Fibroblast of pulmonary artery (primary cell): ENCODE measurements around the gene UBD.

Experiments used
- DNase-seq: peaks from one replicate; pipeline ENCODE4 v3.0.0-alpha.2; 2010; ENCODE audit warnings: low read depth
- H3K4me3 ChIP-seq: replicated peaks from 2 replicates; pipeline ENCODE4 v1.5.1; 2011; ENCODE audit warnings: low read depth, mild to moderate bottlenecking, control low read depth, low read length, moderate library complexity
- CTCF ChIP-seq: IDR thresholded peaks from 2 replicates; pipeline ENCODE4 v1.5.1; 2011; ENCODE audit warnings: mild to moderate bottlenecking, control low read depth, low read length, inconsistent platforms; ENCODE audit errors: missing control alignments

The UBD gene

DNA sequence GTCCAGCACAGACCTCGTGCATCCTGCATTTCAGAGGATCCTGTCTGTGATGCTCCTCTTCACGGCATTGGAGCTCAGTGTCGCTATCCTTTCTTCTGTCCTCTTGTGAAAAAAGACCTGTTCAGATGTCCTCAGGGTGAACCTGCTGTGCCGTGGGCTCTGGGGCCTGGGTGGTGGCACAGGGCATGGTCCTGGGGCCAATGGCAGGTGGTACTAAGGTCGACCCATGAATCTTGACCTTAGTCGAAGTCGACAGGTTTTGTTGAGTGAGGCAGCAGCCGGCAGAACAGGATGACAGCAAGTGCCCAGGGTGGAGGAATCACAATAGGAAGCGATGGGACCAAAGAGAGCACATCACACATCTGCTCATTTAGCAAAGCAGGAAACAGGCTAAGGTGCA is 49.8 kb downstream of the UBD start:
- TF ChIP-seq CTCF = no peak
- H3K4me3 ChIP-seq = no peak overlapping the region
- DNase-seq = no peak

GRCh38 chr6:29509239-29509638 is 50.3 kb downstream of the UBD start:
- no peak for TF ChIP-seq CTCF
- no peak for DNase-seq
- no peak overlapping the region for H3K4me3 ChIP-seq

- no peak for TF ChIP-seq CTCF
- no peak for DNase-seq
- no peak overlapping the region for H3K4me3 ChIP-seq
Observed at GRCh38 chr6:29507319-29507718, 52.2 kb downstream of the UBD start.

GRCh38 chr6:29506446-29507067 is 53.0 kb downstream of the UBD start:
- no peak for DNase-seq
- no peak overlapping the region for H3K4me3 ChIP-seq
- TF ChIP-seq CTCF = no peak

DNA sequence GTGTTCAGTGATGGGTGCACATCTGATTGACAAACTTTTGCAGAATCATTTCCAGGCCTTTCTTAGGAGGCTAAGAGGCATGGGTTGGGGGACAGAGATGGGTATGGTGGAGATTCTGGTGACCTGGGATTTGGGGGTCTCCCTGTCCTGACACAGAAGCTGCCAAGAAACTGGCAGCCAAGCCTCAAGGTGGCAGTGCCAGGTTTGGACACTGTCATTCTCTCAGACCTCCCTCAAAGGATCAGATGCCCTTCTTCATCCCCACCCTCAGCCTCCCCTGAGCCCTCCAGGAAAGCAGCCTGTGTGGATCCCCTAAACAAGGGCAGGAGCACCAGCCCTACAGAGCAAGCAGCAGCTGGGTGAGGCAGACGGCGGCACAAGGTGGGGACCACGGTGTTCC is 53.7 kb downstream of the UBD start:
- DNase-seq = no peak
- TF ChIP-seq CTCF = no peak

More for the DNA sequence above, 53.7 kb downstream of the UBD start:
- no peak overlapping the region for H3K4me3 ChIP-seq
